Measurements from ENCODE around the gene CBFA2T3. TPM values are rescaled to one million over a fixed set of nuclear protein-coding genes. Genes with fewer than 3 reads are reported as not detected.
A peak's percentile ranks its signal among the peaks of the same experiment; 100 is the strongest.

The CBFA2T3 gene
- total and polyA plus RNA-seq, 2 of the 13 experiments (the other 11 are each of a cell fraction or from before 2014, with no cell fraction given) = 0.05 TPM; not detected in 1

GRCh38 chr16:88910284-88911135 is 66.5 kb downstream of the CBFA2T3 start:
- ChIA-PET POLR2A (no interaction called here), CTCF (ENCODE audit: low intra/inter-chr PET ratio, low total read pairs) (no interaction called here)
- Histone ChIP-seq H3K4me2 (ENCODE audit: low read depth, low read length) (no peak overlapping the region), H2AFZ (ENCODE audit: low read length) (no peak overlapping the region), H3K9ac (ENCODE audit: insufficient read depth, low read depth, low read length) (no peak overlapping the region), H4K20me1 (ENCODE audit: insufficient read depth, low read length) (no peaks in the 10 kb centered on the region; the same call in 1 of the 2 replicates), H3K9me3 (ENCODE audit: low read length) (no peaks in the 10 kb centered on the region), H3K36me3 (replicated peaks in 1 of 2; ENCODE audit: control insufficient read depth in 1 of 2, insufficient read depth in 2 of 2, low read length in 2 of 2) (no peaks in the 10 kb centered on the region), H3K4me1 (ENCODE audit: insufficient read depth, low read length) (no peaks in the 10 kb centered on the region), H3K27ac (ENCODE audit: extremely low read length, insufficient read depth, low read length) (no peak overlapping the region), H3K4me3 (replicated peaks in 1 of 3; ENCODE audit: insufficient read depth in 1 of 3, low read depth in 2 of 3, low read length in 3 of 3) (no peak overlapping the region), H3K79me2 (ENCODE audit: insufficient read depth, low read length) (no peaks in the 10 kb centered on the region), H3K27me3 (ENCODE audit: control insufficient read depth in 1 of 2, insufficient read depth in 2 of 2, low read length in 2 of 2) (peaks cover 35 to 90% of the 10 kb centered on the region in 2 experiments)
- no TSS peak for BruUV-seq (replicated peaks)
- ATAC-seq (peak; percentile 5; the same call in 1 of the 3 replicates), FAIRE-seq (no peak), DNase-seq (ENCODE audit: low spot score) (no peak)
- intact Hi-C loops (cut with micrococcal nuclease; ENCODE audit: unreplicated experiment) = no loop called here
- in situ Hi-C loops (cut with HindIII; ENCODE audit: extremely low pct_ligation_motif_present, low pct_unique_long_range_greater_than_20kb) = no loop called here
- 19% methylated on average over 24 of the region's 26 CpGs for WGBS (ENCODE audit: low lambda C conversion rate)
- TF ChIP-seq EZH2 (conservative IDR thresholded peaks at IDR 0.05; ENCODE audit: low read depth, low read length) = 0 out of 2 replicates have a peak, but pooled peaks have one; percentile 16
- peak; percentile 88 for TF ChIP-seq PRDM15 (CRISPR knock-in tag; IDR thresholded peaks at IDR 0.05)
- TF ChIP-seq ZBTB42 (CRISPR knock-in tag; IDR thresholded peaks at IDR 0.05) = no peak

Data from HepG2 (cell line).